Activated naive CD4-positive, alpha-beta T cell (primary cell): ENCODE data around the gene CARS2.
"Not testable (repeated sequence)": the region's sequence is repeated elsewhere in the genome, so short reads cannot be mapped to it uniquely, and the experiment has no call there.

Experiments
- DNase-seq, 4 experiments: peaks; one replicate each; lab custom pipeline; 2025; lab: John Stamatoyannopoulos, UW

The CARS2 gene, protein sequence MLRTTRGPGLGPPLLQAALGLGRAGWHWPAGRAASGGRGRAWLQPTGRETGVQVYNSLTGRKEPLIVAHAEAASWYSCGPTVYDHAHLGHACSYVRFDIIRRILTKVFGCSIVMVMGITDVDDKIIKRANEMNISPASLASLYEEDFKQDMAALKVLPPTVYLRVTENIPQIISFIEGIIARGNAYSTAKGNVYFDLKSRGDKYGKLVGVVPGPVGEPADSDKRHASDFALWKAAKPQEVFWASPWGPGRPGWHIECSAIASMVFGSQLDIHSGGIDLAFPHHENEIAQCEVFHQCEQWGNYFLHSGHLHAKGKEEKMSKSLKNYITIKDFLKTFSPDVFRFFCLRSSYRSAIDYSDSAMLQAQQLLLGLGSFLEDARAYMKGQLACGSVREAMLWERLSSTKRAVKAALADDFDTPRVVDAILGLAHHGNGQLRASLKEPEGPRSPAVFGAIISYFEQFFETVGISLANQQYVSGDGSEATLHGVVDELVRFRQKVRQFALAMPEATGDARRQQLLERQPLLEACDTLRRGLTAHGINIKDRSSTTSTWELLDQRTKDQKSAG

DNA sequence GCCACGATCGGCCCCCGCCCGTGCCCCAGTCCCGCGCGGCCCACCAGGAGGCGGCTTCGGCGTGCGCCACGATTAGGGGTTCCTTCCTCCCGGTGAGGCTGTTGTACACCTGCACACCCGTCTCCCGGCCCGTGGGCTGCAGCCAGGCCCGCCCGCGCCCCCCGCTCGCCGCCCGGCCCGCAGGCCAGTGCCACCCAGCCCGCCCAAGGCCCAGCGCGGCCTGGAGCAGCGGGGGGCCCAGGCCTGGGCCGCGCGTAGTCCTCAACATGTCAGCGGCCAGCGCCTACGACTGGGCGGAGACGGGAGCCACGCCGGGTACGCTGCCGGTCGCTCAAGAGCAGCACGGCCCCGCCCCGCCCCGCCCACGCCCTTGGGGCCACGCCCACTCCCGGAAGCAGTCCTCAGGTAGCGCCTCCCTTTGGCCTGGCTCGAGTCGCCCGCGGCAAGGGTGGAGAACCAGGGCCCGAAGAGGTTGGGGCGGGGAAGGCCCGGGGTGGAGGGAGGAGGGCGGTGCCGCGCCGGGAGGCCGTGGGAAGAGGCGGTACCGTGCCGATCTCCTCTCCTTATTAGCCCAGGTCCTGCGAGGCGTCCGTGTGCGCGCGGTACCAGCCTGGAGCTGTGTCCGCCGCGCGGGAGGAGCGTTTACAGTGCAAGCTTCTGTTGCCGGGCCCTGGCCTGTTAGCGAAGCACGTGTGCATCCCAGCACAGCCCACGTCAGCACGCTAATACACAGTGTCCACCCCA is at the start of gene CARS2:
CARS2 (minus strand) TSS at position 291 of the 744 bp plus-strand sequence; CDS start at position 268, 23 bp downstream.
- DNase-seq = peak; percentile 81 to 89 (median 86)

DNA sequence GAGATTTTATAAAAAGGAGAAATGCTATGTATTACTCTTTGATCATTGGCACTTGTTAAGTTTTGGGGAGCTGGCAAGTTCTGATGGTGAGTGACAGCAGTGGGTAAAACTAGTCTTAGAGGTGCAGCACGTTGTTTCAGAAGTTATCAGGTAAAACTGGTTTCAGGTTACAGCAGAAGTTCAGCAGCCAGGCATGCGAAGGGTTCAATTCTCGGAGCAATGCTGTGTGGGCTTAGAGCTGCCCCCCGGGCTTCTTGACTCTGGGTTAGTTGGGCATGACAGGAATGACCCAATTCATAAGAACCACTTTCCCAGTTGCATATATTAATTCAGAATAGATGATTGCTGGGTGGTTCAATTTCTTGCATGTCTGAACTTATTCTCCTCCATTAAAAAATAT is 42.4 kb upstream of the CARS2 start:
- no peak for DNase-seq

DNA sequence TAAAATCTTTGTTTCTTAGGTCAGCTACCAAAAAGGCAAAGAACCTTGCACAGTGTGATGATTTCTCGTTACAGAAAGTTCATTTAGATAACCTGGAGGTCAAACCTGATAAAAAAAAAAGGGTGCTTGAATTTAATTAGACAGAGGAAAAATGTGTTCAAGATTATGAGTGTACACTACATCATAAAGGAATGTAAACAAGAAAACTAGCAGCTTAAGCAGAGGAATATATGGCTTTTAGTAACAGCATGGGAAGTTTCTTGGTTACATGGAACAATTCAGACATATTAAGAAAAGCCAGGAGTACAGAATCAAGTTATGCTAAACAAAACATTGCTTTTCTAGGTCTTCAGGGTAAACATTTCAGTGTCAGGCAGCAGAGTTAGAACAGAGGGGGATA is 40.5 kb upstream of the CARS2 start:
- no peak for DNase-seq

DNA sequence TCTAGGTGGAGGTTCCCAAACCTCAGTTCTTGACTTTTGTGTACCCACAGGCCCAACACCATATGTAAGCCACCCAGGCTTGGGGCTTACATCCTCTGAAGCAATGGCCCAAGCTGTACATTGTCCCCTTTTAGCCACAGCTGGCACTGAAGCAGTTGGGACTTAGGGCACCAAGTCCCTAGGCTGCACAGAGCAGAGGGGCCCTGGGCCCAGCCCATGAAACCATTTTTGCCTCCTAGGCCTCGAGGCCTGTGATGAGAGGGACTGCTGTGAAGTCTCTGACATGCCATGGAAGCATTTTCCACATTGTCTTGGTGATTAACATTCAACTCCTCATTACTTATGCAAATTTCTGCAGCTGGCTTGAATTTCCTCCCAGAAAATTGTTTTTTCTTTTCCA is 37.8 kb upstream of the CARS2 start:
- no peak for DNase-seq

DNA sequence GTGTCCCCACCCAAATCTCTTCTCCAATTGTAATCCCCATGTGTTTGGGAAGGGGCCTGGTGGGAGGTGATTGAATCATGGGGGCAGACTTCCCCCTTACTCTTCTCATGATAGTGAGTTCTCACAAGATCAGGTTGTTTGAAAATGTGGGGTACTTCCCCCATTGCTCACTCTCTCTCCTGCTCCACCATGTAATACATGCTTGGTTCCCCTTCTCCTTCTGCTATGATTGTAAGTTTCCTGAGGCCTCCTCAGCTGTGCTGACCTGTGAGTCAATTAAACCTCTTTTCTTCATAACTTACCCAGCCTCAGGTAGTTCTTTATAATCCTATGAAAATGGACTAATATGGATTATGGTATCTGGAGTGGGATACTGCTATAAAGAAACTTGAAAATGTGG is 31.6 kb upstream of the CARS2 start:
- DNase-seq = no peak

DNA sequence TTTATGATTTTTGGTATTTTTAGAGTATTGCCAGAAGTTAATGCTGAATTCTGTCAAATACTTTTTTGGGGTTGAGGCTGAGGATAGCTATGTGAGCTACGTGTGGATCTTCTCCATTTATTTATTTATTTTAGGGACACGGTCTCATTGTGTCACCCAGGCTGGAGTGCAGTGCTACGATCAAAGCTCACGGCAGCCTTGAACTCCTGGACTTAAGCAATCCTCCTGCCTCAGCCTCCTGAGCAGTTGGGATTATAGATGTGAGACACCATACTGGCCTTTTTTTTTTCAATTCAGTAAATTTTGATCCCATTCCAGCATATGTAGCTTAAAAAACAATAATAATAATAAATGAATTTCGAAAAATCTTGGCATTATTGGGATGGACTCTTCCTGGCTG is 28.6 kb upstream of the CARS2 start:
- DNase-seq = no peak

DNA sequence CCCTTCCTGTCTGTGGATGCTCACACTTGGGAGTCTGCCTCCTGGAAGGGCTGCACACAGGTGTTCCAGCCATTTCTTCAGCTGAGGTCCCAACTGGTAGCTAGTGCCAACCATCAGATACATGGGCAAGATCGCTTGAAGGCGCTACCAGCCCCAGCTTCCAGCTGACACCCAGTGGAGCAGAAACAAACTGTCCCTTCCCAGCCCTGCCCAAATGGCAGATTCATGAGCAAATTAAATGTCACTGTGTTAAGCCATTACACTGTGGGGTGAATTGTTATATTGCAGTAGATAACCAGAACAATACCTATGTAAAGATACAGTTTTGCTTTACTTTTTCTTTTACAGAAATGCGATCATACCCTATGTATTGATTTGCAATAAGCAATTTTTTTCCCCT is 25.2 kb upstream of the CARS2 start:
- no peak for DNase-seq

DNA sequence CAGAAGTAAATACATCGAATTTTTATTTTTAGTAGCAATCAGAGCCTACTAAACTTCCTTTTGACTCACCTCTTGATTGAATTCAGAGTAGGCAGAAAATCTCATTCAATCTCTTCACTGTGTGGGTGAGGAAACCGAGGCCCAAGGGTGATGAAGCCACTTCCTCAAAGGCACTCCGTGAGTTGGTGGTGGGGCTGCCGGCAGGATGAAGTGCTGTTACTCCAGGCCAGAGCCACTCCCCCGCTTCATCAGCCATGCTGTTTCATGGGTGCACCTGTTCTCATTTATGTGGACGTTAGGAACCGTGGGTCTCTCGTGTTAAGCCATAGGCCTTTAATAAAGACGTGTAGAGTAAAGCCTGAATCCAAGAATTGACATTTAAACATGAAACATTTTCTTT is 20.8 kb upstream of the CARS2 start:
- peak in 1 of 4 experiments; percentile 20 for DNase-seq

DNA sequence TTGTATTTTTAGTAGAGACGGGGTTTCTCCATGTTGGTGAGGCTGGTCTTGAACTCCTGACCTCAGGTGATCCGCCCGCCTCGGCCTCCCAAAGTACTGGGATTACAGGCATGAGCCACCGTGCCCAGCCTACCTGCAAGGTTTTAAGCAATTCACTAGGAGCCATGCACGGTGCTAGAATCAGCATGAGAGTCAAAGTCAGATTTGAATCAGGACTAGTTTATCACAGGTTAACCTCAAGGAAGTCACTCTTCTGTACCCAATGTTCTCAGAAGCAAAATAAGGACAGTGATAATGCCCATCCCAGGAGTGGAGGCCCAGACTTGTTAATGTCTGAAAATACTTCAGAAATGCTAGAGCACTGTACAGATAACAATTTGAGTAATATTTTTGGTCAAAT is 20.2 kb upstream of the CARS2 start:
- not testable (repeated sequence) for DNase-seq

DNA sequence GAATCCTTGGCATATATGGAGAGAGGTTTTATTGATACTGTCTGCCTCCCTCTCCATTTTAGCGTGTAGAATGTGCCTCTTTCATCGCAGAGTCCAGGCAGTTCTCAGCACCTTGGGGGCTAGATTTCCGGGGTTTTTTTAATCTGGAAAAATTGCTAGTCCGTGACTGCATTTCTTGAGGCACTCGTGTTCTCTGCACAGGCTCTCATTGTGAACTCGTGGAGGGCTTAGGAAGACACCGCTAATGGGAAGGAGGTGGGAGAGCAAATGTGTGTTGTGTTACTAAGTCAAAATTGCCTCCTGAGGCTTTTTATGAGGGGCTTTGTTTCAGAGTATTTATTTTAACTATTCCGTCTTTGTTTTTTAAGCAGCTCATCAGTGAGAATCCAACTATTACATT is 17.7 kb upstream of the CARS2 start:
- DNase-seq = no peak

DNA sequence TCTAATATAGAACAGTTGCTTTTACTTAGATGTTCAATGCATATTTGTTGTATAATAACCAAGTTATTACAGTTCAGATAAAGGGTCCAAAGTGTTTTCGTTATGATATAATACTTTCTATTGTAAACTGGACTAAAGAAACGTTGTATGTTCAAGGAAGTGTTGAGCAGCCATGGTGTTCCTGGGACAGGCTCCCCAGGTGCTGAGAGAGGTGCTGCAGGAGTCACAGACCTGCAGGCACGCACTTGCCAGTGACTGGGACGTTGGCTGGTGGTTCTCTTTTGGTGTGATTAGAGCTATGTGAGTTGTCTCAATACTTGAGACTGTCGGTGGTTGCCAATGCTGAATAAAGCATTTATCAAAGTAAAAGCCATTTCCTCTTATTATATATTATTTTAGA is 17.1 kb upstream of the CARS2 start:
- DNase-seq = no peak

DNA sequence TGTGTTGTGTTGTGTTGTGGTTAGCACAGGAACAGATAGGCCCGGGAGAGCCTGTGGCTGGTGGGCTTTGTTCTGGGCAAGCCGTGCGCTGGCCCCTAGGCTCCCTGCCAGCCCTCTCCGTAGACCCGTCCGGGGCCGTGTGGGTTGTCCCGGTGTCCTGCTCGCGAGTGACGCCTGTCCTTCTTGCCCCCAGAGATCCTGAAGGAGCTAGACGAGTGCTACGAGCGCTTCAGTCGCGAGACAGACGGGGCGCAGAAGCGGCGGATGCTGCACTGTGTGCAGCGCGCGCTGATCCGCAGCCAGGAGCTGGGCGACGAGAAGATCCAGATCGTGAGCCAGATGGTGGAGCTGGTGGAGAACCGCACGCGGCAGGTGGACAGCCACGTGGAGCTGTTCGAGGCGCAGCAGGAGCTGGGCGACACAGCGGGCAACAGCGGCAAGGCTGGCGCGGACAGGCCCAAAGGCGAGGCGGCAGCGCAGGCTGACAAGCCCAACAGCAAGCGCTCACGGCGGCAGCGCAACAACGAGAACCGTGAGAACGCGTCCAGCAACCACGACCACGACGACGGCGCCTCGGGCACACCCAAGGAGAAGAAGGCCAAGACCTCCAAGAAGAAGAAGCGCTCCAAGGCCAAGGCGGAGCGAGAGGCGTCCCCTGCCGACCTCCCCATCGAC is 13.3 kb upstream of the CARS2 start:
- no peak for DNase-seq

DNA sequence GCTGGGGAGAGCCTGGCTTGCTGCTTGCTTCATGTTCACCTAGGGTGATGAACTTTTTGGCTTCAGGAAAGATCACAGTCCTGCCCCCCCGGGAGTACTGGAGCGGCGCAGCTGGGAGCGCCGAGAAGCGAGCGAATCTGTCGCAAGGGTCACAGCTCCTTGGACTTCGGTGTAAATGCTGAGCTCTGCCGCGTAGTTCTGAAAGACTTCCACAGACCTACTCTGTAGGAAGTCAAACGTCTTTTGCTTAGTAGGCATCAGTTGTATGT is 10.3 kb upstream of the CARS2 start:
- DNase-seq = no peak

DNA sequence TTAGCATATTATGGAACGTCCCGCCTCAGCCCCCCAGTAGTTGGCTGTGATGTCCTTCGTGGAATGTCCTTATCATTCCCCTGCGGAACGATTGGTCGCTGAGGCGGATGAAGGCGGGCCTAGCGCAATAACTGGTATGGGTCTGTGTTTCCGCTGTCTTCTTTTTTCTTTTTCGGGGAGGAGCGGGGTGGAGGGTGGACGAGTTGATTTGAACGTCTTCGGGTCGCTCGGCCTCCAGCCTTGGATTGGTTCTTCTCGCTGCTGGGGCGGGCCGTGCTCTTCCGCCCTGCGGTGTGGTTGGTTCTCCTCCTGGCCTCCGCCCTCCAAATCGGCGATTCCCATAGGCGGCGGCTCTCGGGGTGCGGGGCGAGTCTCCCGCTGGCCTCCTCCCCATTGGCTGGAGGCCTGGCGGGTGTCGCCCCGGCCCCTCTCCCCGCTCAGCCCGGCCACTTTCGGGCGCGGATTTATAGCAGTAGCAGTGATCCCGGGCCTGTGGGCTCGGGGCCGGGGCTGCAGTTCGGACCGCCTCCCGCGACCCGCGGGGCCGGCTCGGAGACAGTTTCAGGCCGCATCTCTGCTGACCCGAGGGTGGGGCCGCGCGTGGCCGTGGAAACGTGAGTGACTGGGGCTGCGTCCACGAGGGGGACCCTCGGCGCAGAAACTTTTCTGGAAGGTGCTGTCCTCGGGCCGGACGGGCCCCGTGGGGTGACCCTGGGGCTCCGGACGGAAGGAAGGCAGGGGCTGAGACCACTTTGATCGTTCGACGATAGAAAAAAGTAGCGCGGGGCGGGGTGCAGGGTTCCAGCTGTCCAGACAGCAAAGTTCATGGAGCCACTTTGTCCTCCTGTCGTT is 9.7 kb upstream of the CARS2 start:
- DNase-seq = peak; percentile 82 to 98 (median 89)

DNA sequence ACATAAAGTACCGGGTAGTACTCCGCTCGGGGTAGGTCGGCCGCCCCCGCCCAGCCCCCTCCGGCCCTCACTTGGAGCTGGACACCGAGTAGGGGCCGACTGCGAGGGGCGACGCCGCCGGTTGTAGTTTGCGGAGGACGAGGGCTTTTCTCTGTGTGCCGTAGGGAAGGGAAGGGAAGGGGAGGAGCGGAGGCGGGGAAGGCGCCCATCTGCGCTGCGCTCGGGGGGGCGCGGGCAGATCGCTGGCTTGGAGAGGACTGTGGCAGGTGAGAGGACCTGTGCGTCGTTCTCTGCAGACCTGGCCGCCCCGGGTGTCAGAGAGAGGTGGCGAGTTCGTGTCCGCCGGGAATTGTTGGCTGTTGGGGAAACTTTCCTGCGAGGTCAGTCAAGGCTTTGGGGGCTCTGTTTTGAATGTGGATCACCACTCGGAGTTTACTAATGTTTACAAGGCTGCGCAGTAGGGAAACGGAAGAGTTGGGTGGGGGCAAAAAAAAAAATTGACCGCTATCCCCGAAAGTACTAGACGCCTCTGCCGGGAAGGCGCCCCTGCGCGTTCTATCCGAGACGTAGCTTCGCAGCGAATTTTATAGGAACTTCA is 9.0 kb upstream of the CARS2 start:
- peak in 2 of 4 experiments; percentile 47 to 57 for DNase-seq

DNA sequence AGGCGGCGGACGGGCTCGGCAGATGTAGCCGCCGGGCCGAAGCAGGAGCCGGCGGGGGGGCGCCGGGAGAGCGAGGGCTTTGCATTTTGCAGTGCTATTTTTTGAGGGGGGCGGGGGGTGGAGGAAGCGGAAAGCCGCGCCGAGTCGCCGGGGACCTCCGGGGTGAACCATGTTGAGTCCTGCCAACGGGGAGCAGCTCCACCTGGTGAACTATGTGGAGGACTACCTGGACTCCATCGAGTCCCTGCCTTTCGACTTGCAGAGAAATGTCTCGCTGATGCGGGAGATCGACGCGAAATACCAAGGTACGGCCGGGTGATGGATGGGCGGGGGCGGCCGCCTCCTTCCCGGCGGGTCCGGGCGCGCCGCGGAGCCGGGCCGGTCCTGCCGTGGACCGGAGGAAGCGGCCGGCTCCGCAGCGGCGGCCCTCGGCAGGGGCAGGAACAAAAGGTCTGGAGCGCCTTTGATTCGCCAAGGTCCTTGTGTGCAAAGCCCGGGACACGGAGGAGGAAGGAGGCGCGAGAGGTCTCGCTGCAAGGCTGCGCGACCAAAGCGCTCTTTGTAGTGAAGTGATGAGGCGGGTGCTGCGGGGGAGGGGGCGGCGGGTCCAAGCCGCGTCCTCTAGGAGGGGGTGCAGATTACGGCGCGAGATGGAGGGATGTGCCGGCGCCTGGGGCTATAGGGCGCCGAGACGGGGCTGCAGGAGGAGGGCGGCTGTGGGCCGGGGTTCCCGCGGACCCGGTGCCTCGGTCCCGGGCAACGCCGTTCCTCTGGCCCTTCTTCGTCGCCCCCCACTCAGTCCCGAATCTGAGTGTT is 8.3 kb upstream of the CARS2 start:
- peak; percentile 31 to 70 (median 57) for DNase-seq

DNA sequence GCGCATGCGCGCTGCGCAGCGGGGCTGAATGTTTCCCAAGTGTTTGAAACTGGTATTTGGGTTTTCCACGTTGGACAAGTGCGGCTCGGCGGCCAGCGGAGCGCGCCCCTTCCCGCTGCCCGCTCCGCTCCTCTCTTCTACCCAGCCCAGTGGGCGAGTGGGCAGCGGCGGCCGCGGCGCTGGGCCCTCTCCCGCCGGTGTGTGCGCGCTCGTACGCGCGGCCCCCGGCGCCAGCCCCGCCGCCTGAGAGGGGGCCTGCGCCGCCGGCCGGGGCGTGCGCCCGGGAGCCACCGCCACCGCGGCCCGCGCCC is 7.7 kb upstream of the CARS2 start, which contains the start of gene ING1:
ING1 (plus strand) TSS at position 59 of the 311 bp plus-strand sequence. CDS start 450 bp downstream, outside the sequence.
- DNase-seq = no peak

DNA sequence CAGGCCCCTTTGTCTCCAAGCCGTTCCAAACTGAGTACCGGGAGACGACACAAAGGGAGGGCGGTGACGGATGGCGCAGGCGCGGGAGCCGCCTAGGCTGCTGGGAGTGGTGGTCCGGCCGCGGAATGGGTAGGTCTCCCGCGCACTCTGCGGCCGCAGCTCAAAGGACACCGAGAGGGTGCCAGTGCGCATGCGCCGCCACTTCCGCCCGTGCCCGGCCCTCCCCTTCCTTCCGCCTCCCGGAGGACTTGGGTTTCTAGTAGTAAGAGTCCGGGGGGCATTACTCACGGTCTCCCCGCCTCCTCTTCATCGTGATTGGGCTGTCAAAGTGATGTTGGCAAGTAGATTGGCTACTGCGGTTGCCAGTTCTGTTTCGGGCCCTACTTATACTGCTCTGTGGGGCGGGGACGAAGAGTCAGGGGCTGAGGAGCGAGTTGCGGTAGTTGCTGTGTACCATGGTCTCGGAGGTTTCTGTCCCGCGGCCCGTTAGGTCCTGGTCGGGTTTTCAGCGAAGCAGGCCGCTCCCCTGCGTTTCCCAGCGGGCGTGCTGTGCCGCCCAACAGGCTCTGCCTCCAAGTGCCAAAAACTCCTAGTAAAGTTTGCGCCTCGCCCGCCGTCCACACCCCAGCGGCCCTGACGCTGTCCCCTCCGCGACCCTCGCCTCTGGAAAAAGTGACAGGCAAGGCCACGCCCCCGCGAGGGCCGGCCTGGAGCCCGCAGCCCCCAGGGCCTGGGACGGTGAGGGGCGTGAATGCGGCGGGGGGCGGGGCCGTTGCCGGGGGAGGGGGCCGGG is 7.1 kb upstream of the CARS2 start:
- peak; percentile 96 to 98 (median 98) for DNase-seq

DNA sequence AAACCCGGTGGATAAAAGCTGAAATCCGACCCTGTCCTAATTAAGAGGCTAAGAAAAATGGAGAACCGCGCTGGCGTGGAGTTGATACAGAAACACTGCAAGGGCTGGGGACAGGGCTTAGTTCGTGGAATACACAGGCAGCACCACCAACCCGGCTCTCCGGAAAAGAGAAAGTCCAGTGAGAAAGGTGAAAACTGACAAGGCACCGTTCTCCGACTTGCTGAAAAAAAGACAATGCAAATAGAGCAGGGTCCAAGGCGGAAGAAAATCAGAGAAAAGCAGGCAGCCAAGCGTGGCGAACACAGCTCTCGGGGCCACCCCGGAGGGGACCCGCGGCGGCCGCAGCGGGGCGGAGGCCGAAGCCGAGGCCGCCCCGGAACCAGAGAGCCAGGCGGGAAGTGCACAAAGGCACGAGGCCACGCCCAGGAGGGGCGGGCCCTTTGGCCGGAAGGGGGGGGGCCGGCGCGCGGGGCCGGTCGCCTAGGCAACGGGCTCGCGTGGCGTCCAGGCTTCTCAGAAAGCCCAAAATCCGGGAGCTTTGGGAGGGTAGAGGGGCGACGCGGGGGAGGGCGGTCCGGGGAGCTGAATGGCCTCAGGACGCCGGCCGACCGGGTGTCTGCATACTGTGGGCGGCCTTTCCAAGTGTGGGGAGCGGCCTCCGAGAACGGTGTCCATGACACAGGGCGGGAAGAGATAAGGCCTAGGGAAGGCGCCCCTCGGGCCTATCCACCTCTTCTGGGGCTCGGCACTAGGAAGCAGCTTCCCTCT is 6.3 kb upstream of the CARS2 start:
- DNase-seq = peak; percentile 67 to 88 (median 74)
